Activated CD4-positive, alpha-beta T cell treated with anti-CD3 and anti-CD28 coated beads for 24 hours (primary cell): ENCODE results near the gene COL7A1.

Source experiments
- DNase-seq, 2 donors: peaks; one replicate each; pipeline ENCODE4 v3.0.0-alpha.2; 2020; ENCODE audit warnings: low read depth in 2 of 2

Gene COL7A1

DNA sequence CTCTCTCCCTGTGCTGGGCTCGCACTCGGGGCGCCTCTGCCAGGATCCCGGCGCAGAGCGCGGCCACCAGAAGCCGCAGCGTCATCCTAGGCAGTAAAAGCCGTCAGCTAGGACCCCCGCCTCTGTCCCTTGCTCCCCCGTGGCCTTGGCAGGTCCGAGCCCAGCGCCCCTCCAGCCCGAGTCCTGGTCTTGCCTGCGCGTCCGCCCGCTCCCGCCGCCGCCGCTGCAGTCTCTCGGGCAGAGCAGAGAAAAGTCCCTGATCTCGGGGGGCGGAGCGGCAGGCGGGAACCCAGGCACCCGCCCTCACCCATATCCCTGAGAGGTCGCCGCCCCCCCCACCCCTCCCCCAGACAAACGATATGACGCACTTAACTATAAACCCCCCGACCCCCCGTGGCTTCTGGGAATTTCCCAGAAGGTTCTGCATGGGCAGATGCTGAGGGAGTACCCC, at the start of gene COL7A1:
COL7A1 (minus strand) TSS at position 255 of the 451 bp plus-strand sequence; CDS start at position 85, 170 bp downstream.
- no peak for DNase-seq

DNA sequence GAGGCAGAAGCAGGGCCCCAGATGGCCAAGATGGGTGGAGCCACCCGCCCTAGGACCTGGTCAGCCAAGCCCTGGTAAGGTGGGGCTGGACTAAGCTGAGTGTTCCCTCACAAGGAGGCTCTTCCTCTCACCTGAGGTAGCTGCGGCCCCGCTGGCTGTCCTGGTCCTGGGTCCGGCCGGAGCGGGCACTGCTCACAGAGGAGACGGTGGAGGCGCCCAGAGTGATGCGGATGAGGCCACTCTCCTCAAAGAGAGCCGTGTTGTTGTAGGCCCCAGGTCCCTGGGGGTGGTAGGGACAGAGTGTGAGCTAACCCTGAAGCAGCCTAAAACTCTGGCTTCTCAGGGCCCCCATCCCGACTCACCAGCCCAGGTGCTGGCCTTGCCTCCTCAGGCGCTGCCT, 47.5 kb upstream of the COL7A1 start:
- no peak for DNase-seq

DNA sequence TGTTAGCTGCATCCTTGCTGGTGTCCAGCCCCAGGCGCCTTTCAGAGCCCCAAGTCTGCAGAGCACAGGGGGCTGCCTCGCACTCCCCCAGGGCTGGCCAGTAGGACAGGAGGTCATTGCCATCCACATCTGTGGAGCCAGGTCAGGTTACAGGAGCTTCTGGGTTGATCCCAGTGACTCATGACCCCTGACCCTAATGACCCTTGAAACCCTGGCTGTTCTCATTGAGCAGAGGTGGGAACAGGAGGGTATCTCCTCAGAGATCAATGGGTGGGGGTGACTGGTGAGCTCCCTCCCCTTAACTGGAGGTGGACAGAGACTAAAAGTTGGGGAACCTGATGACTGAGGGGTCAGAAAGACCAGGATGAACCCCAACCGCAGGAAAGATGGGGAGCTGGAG, 46.3 kb upstream of the COL7A1 start:
- DNase-seq, result no peak

DNA sequence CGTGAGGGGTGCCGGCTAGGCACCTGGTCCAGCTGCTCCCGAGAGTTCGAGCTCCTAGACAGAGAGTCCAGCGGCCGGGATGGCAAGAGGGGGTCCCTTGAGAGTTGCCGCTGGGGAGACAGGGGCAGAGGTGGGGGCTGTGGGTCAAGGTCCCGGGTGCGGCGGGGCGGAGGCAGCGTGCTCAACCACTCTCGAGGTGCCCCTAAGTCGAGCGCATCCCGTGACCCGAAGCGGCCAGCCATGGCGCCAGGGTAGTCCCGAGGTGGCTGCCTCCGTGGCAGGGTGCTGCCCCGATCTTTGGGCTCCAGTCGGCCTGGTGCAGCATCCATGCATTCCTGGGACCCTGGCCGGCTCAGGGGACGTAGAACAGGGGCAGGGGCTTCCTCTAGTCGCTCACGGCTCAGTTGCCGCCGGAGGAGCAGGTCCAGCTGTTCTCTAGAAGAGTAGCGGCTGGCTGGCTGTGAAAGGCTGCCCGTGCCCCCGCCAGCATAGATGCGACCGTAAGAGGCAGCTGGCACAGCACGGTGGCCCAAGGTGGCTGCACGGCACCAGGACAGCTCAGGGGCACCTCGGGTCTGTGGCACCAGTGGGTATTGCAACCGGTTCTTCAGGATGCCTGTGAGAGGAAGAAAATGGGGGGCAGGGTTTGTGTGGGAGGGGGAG, 44.9 kb upstream of the COL7A1 start:
- DNase-seq, result no peak

GRCh38 chr3:48637305-48637704, 42.2 kb upstream of the COL7A1 start:
- no peak for DNase-seq

- no peak for DNase-seq
These were observed 41.1 kb upstream of the COL7A1 start for GRCh38 chr3:48636149-48636655.

DNA sequence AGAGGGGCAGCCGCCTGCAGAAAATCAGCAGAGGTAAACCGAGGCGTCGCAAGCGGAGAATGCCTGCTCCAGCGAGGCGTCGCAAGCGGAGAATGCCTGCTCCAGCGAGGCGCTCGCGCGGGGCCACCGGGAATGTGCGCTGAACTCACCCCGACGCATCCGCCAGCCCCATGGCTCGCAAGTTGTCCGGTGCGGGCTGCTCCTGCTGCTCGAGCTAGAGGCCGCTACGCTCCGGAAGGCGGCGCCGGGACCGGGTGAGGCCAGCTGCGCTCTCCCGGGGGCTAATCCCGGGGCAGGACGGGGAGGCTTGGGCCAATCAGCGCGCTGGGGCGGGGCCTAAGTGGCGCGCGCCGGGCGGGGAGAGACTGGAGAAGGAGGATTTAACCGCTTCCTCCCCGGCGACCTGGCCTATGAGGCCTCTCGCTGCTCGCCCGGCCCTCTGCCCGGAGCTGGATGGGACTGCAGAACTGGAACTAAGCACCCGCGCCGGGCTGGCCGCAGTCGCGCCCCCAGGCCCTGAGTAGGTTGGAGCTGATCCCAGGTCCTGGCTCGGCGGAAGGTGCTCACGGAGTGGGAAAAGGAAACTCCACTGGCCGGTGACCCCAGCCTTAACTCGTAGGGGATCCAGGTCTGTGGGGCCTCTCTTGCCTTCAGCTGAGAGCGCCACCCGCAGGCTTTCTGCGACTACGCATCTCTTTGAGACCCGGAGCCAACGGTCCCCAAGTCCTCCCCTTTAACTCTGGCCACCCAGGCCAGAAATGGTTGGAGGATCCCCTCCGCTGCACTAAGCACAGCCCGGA, 40.3 kb upstream of the COL7A1 start, which contains the start of gene SLC26A6:
SLC26A6 (minus strand) TSS at position 240 of the 800 bp plus-strand sequence; CDS start at position 172, 68 bp downstream.
- peak; percentile 92 to 95 for DNase-seq

DNA sequence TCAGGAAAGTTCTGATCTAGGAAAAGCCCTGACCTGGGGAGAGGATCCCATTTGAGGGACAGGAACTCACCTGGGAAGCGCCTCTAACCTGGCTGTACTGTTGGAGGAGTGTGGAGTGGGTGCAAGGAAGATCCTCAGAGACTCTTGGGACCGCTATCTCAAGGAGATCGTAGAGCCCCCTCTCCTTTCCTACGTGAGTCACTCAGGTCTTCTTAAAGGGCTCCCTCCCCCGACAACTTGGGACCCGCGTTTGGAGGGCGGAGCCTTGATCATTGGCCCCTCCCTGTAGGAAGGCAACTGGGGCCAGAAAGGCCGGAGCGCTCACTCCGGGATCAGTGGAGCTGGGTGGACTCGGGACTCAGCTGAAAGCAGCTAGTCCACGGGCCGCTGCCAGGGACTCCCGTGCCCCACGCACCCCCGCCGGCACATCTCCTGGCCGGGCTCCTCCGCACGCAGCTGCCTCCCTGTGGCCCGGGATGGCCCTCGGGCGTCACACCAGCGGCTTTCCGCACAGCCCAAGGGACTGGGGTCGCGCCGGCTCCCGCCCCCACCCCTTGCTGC, 39.6 kb upstream of the COL7A1 start:
- DNase-seq, result peak; percentile 23 to 55

GRCh38 chr3:48633743-48634142, 38.6 kb upstream of the COL7A1 start:
- no peak for DNase-seq

GRCh38 chr3:48633256-48633655, 38.1 kb upstream of the COL7A1 start:
- no peak for DNase-seq

DNA sequence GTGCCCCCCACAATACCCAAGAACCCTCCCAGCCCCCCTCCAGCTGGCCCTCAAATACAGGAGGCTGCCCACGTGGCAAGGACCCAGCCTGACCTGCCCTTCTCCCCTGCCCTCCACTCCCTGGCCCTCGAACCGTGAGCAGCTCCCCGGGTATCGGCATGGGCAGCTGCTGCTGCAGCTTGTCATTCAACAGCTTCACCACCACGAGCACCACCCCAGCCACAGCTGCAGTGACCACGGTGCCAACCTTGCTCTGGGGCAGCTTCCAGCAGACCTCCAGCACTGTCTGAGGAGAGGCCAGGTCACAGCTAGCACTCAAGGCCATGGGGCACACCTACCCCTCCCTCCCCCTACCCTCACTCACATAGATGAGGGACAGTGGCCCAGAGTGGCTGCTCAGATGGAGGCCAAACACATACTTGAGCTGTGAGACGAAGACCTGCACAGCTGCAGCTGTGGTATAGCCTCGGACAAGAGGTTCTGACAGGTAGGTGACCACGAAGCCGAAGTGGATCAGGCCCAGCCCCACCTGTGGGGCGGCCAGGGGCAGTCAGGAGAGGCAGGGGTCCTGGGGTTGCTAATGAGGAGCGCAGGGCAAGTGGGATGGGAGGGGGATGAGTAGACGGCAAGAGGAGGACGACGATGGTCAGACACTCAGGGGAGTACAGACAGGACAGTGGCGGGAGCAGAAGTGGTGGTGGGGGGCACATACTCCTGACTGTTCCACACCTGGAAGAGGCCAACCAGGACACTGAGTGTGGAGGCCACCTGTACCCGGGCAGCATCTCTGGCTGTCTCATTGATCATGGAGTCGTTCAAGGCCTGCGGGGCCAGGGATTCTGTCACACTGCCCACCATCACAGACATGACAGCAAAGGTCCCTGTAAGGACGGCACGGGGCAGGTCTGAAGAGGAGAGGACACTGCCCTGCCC, 36.7 kb upstream of the COL7A1 start:
- DNase-seq, result no peak

DNA sequence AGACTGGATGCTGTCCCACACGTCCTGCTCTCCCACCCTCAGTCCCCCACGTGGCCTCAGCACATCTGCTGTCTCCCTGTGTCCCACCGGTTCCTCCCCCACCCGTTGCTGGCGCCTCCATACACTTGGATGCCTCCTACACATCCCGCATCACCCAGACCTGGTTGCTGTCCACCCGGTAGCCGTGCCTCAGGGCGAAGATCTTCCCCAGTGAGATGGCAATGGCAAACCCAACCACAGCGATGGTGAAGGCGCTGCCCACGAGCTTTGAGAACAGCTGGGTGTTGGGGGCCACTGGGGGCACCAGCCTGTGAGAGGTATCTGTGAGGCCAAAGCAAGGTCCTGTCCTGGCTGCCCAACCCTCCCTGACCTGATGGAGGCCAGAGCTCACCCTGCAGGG, 35.7 kb upstream of the COL7A1 start:
- no peak for DNase-seq

DNA sequence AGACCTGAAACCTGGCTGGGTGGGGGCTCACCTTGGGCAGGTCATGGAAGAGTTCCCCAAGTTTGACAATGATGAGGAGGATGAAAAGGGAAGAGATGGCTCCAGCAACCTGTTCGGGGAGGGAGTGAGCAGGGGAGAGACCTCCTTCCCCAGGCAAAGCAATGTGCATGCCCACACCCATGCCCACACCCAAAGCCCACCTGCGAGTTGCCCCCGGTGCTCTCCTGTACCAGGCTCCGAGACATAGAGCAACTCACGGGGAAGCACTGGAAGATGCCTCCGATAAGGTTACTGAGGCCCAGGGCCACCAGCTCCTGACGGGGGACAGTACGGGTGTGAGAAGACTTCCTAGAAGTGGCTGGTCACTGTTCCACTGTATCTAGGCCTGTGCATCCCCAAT, 35.3 kb upstream of the COL7A1 start:
- DNase-seq, result no peak

DNA sequence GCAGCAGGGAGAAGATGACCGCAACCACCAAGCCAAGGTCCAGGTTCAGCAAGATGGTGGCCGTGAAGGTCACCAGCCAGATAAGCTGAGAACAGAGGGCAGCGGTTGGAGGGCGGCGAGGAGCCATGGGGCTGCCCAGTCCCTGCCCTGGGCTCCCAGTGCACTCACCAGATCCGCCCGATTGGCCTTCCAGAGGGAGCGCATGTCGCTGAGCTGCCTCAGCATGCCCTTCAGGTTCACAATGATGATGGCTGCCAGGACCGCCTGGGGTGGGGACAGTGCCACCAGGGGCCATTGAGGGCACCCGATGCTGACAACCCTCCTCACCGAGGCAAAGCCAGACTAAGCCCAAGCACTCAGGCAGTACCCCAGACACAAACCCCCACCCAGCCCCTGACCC, 34.8 kb upstream of the COL7A1 start:
- no peak for DNase-seq

- no peak for DNase-seq
These were observed 33.3 kb upstream of the COL7A1 start for GRCh38 chr3:48628277-48629017.

- DNase-seq, result no peak
These were observed 30.5 kb upstream of the COL7A1 start for GRCh38 chr3:48625600-48625999.

- no peak for DNase-seq
These were observed 29.6 kb upstream of the COL7A1 start for GRCh38 chr3:48624767-48625166.

DNA sequence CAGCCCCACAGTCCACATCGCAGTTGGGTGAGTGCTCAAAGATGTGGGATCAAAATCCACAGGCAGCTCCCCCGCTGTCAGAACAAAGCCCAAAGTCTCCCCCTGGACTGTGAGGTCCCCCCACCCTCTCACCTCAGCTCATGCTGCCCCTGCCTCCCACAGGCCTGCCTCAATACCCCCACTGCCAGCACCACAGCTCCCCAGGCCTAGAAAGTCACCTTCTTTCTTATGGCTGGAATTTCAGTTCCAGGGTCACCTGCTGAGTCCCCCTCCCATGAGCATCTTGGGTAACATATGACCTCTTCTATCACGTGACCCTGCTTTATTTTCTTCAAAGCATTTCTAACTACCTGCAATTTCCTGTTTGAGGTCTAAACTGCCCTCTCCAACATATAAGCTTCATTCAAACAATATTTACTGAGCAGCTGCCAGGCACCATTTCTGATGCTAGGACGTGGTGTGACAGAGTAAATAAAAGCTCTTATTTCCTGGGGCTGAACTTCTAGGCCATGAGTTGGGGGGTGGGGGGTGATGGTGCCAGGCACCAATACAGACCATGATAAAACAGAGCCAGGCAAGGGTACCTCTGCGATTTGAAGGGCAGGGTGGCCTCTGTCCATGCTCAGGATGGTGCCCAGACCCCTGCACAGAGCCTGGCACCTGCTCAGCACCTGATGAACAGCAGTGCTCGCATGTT, 28.9 kb upstream of the COL7A1 start:
- DNase-seq, result no peak

DNA sequence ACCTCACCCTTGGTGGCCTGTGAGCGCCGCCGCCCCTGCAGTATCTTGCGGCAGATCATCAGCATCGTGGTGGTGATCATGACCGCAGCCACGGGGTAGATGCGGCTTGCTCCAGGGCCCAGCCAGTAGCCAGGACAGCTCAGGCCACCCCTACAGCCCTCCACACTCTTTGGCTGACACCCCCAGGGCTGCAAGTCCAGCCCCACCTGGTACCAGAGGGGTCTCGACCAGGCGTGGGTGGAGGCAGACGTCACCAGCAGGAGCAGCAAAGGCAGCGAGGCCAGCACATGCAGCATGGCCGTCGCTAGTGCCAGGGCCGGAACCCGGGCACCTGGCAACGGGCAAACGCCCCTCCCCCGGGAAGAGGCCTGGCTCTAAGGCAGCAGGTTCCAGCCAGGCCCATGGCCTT, 26.3 kb upstream of the COL7A1 start, which contains the start of gene TMEM89:
TMEM89 (minus strand) TSS at position 309 of the 409 bp plus-strand sequence; CDS start at position 296, 13 bp downstream.
- no peak for DNase-seq
